Activated T-helper 9 cell treated with anti-CD3 and anti-CD28 coated beads, Interleukin-2, amount 50 U/mL, for 16 hours (primary cell): ENCODE data around the gene CLDN12.
"Not testable (repeated sequence)": the region's sequence is repeated elsewhere in the genome, so short reads cannot be mapped to it uniquely, and the experiment has no call there.

Source experiments
- DNase-seq: peaks from one replicate; pipeline ENCODE4 v3.0.0-alpha.2; 2020; ENCODE audit warnings: low read depth

Gene CLDN12

GRCh38 chr7:90433221-90433620, 30.0 kb downstream of the CLDN12 start:
- DNase-seq = no peak

GRCh38 chr7:90445633-90446032, 42.4 kb downstream of the CLDN12 start:
- DNase-seq = no peak

- DNase-seq = no peak
Observed at GRCh38 chr7:90446137-90446899, 43.1 kb downstream of the CLDN12 start.

- DNase-seq = no peak
Observed at GRCh38 chr7:90453259-90453891, 50.1 kb downstream of the CLDN12 start.

- no peak for DNase-seq
Observed at GRCh38 chr7:90453931-90454330, 50.7 kb downstream of the CLDN12 start.

GRCh38 chr7:90455163-90456030, 52.1 kb downstream of the CLDN12 start:
- no peak for DNase-seq

- no peak for DNase-seq
Observed at GRCh38 chr7:90458104-90458503, 54.8 kb downstream of the CLDN12 start.

- no peak for DNase-seq
Observed at GRCh38 chr7:90459888-90460287, 56.6 kb downstream of the CLDN12 start.

- no peak for DNase-seq
Observed at GRCh38 chr7:90461219-90461618, 58.0 kb downstream of the CLDN12 start.

GRCh38 chr7:90463151-90463628, 59.9 kb downstream of the CLDN12 start:
- DNase-seq = not testable (repeated sequence)
